Endometrium (tissue), 2 donors: Measurements from ENCODE around the gene HMGA1.

Experiments used
- FAIRE-seq: peaks from 2 replicates; lab custom pipeline; 2012; peaks lifted over from hg19 to GRCh38; lab: Jason Lieb, UNC
- donor health status: control.
- donor health status: control.

Gene HMGA1

DNA sequence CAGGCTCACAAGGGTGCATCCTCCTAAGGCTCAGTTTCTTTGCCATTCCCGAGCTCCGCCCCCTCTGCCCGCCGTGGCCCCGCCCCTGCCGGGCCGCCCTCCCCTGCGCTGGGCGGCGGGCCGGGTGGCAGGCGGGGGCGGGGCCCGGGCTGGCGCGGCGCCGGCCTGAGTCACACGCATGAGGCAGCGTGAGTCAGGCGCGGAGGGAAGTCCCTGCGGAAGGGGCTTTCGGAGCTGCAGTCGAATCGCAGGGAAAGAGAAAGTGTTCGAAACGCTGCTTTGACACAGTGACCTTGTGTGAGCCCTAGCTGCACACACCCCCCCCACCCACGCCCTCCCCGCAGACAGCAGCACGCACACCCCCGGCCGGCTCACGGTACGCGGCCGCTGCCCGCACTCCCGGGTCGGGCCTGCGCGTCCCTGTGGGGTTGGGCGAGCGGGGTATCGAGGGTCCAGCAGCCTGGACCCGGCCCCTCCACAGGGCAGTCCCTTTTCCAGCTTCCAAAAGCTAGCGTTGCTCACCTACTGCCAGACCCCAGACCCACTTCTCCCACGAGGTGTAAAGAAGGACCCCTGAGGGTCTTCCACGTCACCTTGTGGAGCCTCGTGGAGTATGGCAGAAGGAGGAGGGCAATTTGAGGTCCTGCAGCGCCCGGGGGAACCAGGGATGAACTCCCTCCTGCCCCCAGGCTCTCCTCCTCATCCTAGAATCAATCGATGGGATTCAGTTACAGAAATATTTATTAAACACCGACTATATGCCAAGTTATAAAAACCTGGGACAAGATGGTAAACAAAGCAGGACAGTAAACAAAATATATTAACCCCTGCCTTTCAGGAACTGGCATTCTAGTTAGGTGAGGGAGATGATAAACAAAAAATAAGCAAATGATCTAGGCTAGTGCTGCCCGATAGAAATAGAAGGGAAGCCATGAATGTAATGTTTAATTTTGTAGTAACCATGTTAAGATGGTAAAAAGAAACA is 12.4 kb upstream of the HMGA1 start:
- FAIRE-seq = no peak

DNA sequence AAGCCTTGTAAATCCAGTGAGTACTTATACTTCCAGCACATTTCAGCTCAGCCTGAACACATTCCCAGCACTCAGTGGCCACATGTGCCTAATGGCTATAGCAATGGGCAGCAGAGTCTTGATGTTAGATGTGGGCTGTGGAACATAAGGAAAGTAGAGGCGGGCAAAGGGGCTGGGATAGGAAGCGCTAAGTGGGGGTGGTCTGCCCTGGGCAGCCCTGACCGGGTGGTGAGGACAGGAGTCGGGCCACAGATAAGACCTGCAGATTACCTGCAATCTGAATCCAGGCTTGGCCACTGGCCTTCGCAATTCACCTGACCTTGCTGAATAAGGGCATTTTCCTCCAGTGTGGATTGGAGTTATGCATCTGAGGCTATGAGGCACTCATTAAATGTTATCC is 11.1 kb upstream of the HMGA1 start:
- FAIRE-seq = no peak

DNA sequence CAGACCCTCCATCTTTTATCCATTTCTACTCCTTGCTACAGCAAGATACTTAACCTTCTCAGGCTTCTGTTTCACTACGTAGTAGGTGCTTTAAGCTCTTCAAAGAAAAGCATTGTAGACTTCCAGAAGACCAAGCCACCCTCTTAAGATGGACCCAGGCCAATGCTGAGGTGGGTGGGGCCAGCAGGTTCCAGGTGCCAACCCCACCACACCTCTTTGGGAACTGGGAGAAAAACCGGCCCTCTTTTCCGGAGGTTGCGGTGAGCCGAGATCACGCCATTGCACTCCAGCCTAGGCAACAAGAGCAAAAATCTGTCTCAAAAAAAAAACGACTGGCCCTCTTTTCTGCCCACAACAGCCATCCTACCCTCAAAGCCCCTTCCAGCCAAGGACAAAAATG is 10.6 kb upstream of the HMGA1 start:
- no peak for FAIRE-seq

DNA sequence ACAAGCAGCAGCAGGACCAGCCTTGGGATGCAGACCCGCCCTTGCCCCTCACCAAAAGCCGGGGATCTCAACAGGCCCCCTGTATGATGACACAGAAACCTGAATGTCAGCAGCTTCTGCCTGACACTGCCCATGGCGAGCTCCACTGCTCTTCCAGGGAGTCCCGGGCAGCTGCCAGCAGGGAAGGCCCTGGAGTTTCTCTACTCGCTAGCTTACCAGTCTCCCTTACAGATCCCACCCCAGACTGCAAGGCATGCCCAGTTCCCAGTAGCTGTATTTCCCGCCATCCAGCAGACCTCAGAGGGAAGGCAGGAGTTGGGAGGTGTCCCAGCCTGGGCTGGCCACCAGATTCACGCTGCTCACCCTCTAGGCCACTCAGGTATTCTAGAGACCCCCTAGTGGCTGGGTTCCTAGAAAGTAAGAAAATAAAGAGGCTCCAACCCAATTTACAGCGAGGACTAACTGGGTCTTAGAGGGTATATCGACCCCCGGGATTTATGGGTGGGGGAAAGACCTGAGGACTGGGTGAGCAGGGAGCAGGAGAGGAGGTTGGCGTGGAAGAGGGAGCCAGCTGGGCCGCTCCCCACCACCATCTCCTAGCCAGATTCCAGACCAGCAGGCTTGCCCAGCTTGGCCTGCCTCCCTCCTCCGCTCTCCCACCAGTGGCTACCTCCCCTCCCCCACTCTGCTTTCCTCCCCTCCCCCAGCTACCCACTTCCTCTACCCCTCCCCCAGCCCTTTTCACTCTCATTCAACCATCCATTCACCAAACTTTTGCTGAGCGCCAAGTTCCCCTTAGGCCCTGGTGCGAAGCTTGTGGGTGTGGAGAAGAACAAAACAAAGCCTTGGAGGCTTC is 9.7 kb upstream of the HMGA1 start:
- no peak for FAIRE-seq

DNA sequence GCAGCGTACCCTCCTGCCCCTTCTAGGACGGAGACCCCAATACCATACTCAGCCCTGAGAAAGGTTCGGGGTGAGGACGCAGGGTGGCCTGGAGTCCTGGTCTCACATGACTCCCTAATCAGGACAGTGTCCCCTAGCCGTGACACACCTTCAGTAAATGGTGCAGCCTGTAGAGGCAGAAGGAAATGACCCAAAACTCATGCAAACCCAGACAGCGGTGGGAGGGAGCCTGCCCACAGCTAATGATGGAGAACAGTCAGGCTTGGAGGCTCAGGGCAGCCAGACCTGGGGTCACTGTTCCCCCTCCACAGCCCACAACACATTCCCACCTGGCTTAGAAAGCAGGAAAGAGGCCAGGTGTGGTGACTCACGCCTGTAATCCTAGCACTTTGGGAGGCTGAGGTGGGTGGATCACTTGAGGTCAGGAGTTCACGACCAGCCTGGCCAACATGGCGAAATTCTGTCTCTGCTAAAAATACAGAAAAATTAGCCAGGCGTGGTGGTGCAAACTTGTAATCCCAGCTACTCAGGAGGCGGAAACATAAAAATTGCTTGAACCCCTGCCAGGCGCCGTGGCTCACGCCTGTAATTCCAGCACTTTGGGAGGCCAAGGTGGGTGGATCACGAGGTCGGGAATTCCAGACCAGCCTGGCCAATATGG is 8.8 kb upstream of the HMGA1 start:
- no peak for FAIRE-seq

DNA sequence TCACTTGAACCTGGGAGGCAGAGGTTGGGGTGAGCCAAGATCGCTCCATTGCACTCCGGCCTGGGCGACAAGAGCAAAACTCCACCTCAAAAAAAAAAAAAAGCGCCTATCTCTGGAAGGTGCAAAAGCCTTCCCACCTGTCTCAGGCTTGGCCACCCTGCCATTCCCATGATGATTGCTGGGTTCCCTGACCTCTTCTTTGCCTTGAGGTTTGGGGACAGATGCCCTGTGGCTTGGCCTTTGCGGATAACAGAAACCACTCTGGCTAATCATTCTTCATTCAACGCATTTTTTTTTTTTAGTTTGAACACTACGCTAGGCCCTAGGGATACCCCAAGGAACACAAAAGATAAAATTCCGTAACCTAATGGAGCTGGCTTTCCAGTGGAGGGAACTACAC is 6.8 kb upstream of the HMGA1 start:
- FAIRE-seq = no peak

DNA sequence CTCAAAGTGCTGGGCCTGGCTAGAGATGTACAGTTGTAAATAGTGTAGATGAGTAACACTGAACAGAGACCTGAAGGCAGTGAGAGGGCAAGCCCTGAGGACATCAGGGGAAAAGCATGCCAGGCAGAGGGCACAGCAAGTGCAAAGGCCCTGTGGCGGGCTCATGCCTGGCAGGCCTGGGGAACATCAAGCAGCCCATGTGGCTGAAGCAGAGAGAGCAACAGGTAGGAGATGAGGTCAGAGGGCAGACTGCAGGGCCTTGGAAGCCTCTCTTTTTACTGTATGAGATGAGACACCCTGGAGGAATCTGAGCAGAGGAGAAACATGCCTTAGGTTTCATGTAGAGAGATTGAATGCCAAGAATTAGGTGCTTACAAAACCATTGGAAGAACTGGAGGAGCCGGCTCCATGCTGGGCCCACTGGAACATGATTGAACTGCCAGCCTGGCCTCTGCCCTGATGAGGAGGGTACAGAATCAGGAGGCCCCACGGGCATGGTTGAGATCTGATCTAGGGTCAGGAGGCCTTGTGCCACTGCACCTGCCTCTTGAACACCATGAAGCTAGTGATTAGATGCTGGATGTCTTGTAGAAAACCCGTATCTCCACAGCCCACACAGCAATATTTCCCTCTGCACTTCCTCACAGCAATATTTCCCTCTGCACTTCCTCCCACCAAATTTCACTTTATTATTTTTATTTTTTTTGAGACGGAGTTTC is 5.9 kb upstream of the HMGA1 start:
- no peak for FAIRE-seq

DNA sequence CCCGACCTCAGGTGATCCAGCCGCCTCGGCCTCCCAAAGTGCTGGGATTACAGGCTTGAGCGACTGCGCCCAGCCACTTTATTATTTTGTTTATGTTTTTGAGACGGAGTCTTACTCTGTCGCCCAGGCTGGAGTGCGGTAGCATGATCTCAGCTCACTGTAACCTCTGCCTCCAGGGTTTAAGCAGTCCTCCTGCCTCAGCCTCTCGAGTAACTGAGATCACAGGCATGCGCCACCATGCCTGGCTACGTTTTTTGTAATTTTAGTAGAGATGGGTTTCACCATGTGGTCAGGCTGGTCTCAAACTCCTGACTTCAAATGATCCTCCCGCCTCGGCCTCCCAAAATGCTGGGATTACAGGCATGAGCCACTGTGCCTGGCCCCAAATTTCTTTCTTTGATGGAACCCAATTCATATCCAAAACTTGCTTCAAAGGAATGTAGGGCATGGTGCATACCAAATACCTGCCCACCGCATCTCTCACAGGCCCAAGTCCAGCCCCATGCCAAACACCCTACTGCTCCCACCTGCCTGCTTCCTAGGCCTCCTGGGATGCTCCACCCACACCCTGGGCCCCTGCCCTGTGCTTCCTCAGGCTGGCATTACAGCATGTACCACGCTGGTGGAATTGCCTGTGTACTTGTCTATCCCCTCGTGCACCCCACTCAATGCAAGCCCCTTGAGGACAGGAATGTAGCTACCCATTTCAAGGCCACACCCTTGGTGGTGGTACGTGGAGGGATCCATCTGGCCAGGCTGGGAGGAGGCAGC is 4.9 kb upstream of the HMGA1 start:
- FAIRE-seq = no peak

DNA sequence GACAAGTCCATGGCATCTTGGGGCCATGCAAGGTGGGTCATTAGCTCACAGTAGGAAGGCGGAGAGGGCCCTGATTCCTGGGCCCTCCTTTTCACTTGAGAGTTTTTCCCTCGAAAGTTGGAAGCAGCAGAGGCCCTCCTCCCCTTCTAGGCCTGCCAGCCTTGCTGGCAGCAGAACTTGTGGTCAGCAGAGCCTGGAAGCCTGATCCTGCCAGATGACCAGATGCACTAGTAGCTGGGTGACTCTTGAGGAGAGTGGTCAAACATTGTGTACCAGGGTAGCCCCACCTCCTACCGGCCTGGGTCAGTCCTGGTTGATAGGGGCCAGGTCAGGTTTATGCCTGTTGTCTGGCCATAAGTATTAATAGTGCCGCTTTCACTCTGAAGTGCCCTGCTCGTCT is 3.8 kb upstream of the HMGA1 start:
- FAIRE-seq = no peak

DNA sequence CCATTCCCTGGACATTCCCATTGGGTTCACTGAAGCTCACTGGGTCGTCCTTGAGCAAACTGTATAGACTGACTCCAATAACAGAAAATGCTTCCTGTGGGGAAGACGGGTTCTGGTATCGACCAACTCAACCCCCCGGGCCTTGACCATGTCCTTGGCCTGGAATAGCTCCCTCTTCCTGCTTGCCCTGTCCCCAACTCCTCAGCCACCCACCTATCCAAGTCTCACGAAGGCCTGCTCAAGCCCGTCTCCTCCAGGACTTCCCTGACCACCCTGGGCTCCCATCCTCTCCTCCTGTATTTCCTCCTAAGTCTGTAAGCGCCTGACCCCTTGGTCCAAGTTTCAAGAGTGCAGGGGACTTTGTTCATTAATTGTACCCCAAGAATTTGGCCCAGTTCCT is 2.8 kb upstream of the HMGA1 start:
- no peak for FAIRE-seq

DNA sequence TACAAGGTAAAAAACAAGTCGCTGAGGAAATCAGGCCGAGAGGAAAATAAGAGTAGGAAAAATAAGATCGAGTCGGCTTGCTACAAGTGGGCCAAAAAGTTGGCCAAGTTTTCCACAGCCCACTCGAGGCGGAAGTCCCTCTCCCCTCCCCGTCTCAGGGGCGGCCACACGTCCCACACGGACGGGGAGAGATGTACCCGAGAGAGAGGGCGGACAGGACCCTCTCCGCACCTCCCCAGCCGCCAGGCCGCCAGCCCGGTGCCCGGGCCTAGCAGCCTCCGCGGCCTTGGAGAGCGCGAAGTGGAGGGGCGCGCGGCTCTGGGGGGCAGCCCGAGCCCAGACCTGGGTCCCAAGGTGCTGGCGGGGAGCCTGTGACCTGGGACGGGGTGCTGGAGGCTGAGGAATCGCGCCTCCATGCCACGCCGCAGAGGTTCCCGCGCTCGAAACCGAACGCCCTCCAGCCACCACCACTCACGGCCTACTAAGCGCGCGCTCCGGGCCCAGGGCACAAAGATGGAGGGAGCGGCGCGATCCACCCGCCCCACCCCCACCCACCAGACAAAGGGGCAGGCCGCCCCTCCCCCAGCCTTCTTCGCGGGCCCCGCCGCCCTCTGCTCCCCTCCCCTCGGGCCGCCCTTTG is 1.9 kb upstream of the HMGA1 start:
- no peak for FAIRE-seq

DNA sequence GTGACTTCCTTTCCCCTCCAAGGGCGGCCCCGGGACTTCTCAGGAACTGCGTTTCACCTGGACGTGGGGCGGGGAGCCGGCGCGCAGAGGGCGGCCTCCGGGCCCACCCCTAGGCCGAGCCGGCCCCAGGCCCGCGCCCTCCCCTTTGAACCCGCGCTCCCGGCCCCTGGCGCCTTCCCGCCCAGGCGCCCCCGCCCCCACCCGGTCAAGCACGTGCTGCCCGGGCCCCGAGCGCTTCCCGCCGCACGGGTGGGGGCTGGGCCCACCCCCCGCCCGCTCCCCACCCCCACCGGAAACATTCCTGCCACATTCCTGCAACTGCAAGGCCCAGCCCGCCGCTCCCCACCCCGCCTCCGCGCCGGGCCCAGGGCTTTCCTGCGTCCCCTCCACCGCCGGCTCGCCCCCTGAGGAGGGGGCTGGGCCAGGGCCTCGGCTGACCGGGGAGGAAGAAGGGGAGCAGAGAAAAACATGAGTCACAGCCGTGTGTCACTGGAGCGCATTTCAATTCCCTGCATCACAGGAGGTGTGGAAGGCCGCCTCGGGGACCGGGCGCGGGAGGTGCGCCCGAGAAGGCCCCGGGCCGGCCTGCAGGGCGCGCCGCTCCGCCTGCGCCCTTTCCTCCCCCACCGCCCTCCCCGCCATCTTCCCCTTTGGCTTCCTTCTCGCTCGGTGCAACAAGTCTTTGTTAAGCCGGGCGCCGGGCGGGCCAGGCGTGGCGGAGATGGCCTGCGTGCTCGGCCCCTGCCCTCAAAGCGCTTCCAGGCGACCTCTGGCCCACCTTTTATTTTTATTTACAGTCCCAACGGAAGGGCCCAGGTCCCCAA is 1.2 kb upstream of the HMGA1 start:
- no peak for FAIRE-seq

DNA sequence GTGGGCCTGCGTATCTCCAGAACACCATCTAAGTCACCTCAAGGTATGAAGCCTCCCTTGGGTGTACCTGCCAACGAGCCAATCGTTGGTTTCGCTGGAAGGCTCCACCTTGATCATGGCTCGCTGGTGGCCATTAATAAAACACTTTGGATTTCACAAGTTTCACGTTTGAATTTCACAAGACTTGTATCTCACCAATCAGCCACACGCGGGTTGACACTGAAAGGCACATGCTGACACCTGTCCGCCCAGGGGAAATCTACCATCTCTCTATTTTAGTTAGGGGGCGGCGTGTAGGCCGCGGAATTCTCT is 586 bp upstream of the HMGA1 start:
- no peak for FAIRE-seq

DNA sequence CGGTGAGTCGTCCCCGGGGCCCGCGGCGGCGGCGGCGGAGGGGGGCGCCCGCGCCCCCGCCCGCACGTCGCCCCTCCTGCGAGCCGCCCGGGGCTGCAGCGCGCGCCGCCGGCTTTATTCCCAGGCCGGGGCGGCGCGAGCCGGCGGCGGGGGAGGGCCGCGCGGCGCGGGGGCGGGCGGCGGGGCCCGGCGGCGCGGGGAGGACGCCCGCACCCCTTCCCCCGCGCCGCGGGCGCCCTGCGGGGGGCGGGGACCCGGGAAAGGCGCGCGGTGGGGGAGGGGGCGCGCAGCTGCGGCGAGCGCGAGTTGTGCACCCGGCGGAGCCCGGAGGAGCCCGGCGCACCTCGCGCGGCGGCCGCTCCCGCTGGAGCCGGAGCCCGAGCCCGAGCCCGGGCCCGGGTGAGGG is 646 bp downstream of the HMGA1 start:
- FAIRE-seq = no peak

DNA sequence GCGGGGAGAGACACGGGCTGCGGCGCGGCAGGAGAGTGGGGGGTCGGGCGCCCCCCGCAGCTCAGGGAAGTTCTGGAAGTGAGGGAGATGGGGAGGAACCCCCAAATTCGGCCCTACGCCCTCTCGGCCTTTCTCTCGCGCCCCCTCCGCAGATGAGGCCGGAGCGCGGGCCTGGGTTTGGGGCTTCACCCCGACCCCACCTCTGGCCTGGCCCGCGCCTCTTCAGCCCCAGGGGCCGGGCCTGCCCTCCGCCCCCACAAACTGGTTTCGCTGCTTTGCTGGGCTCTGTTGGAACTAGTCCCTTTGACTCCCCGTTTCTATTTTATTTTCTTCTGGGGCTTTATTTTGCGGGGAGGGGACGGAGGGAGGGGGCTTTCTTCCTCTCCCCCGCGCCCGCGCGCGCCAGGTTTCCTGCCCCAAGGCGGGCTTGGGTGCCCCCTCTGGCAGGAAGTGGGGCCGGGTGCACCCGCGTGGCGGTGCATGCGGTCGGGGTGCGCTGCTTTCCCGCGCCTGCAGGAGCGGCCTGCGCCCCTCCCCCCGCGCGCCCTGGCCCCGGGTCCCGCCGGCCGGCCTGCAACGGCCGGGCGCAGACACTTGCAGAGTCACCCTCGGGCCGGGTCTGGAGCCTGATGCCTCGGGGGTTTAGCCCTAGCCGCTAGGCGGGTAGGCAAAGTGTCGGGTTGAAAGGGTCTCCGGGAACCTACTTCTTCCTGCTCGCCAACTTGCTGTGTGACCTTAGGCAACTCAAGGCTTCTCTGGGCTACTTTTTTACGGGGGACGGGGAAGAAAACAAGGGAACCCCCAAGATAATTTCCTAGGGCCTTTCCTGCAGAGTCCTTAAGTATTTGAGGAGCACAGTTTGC is 1.3 kb downstream of the HMGA1 start:
- FAIRE-seq = no peak

DNA sequence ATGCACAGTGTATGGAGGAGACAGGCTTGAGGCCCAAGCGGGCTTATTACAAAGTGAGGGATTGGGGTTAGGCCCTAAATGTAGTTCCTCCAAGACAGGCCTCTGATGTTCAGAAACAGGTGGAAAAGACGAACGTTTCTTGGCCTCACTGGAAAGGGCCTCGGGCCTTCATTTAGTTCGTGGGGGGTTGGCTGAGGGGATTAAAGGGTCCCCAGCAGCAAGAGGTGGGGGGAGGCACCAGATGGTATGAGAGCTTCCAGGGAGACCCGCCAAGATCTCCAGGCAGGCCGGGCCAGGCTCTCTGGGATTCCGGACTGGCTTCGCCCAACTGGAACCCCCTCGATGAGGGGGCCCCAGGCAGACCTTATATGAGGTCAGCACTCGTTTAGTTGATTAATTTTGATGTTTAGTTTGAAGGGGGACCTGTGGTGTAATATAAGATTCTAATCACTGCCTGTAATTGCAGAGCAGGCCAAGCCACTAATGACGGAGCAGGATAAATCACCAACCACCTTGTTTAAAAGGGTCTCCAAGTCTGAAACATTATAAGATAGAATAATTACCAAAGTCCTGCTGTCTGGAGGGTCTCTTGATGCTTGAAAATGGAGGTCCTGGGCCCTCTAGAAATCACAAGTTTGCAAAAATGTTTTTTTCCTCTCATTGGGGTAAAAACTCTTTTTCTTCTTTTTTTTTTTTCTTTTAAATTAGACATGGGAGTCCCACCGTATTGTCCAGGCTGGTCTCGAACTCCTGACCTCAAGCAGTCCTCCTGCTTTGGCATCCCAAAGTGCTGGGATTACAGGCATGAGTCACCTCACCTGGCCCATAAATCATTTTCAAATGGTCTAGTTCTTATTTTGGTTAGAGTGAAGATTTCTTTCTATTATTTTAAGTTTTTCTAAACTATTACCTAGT is 2.2 kb downstream of the HMGA1 start:
- no peak for FAIRE-seq

DNA sequence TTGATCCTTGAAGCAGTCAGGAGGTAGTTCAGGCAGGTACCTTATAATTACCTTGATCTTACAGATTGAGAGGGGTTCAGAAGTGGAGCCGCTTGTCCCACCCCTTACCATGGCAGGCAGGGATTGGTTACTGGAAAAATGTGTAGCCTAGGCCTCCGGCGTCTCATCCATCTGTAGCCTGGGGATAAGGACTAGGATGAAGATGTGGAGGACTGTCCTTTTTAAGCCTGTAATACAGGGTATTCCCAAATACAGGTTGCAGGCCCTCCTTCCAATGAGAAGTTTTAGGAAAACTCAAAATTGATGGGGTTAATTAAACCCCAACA is 2.8 kb downstream of the HMGA1 start:
- FAIRE-seq = no peak

DNA sequence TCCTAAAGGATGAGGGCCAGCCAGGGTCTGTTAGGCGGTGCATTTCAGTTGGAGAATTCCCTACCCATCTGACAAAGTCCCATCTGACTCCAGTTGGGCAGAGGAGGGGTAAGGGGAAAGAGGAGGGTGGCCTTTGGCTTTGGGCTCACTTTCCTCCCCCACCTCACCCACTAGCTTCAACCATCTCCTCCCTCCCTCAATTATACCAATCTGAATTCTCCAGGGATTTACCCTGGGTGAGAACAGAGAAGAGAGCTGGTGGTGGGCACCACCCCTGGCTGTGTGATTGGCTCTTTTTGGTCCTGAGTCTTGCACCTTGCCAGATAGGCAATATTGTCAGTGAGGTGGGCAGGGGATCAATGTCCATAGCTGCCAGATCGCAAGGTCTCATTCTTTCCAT is 3.2 kb downstream of the HMGA1 start:
- FAIRE-seq = no peak
